H9 (cell line): ENCODE results near the gene DCTPP1. TPM values are rescaled to one million over a fixed set of nuclear protein-coding genes. Genes with fewer than 3 reads are reported as not detected.

Experiments
- DNase-seq: peaks from one replicate; pipeline ENCODE4 v3.0.0-alpha.2; 2017
- H2AFZ ChIP-seq: one replicate; pipeline ENCODE4 v1.6.1; 2013; ENCODE audit warnings: mild to moderate bottlenecking, low read length, control low read depth, moderate library complexity
- H2AK5ac ChIP-seq: 2 replicates; pipeline ENCODE4 v1.6.1; 2013; ENCODE audit warnings: low read length, control low read depth, mixed read lengths; ENCODE audit not compliant: insufficient read length
- H2BK120ac ChIP-seq: one replicate; pipeline ENCODE4 v1.6.1; 2013; ENCODE audit warnings: low read depth, mild to moderate bottlenecking, low read length, control low read depth, inconsistent platforms; ENCODE audit not compliant: poor library complexity, severe bottlenecking
- H2BK12ac ChIP-seq: 2 replicates; pipeline ENCODE4 v1.6.1; 2013; ENCODE audit warnings: low read length, control low read depth, mixed read lengths, low read depth; ENCODE audit not compliant: insufficient read length
- H2BK15ac ChIP-seq: 2 replicates; pipeline ENCODE4 v1.6.1; 2013; ENCODE audit warnings: low read depth, low read length, control low read depth
- H2BK20ac ChIP-seq: one replicate; pipeline ENCODE4 v1.6.1; 2013; ENCODE audit warnings: low read depth, mild to moderate bottlenecking, low read length, control low read depth, inconsistent platforms; ENCODE audit not compliant: poor library complexity, severe bottlenecking
- H2BK5ac ChIP-seq: 2 replicates; pipeline ENCODE4 v1.6.1; 2013; ENCODE audit warnings: low read length, control low read depth, mixed read lengths; ENCODE audit not compliant: insufficient read length
- H3K14ac ChIP-seq: 2 replicates; pipeline ENCODE4 v1.6.1; 2013; ENCODE audit warnings: low read length, control low read depth; ENCODE audit not compliant: insufficient read depth
- H3K18ac ChIP-seq: 2 replicates; pipeline ENCODE4 v1.6.1; 2013; ENCODE audit warnings: low read depth, mild to moderate bottlenecking, mixed read lengths, low read length, control low read depth; ENCODE audit not compliant: insufficient read length
- H3K23ac ChIP-seq: 2 replicates; pipeline ENCODE4 v1.6.1; 2013; ENCODE audit warnings: low read length, control low read depth, mixed read lengths, low read depth; ENCODE audit not compliant: insufficient read length
- H3K23me2 ChIP-seq: 2 replicates; pipeline ENCODE4 v1.6.1; 2013; ENCODE audit warnings: low read depth, mild to moderate bottlenecking, mixed read lengths, low read length, control low read depth; ENCODE audit not compliant: insufficient read length, poor library complexity, severe bottlenecking
- H3K27ac ChIP-seq: 2 replicates; pipeline ENCODE4 v1.5.1; 2013; ENCODE audit warnings: low read length, control low read depth, mixed read lengths, low read depth; ENCODE audit not compliant: insufficient read length
- H3K27me3 ChIP-seq: 2 replicates; pipeline ENCODE4 v1.6.1; 2013; ENCODE audit warnings: low read length, control low read depth, inconsistent platforms; ENCODE audit not compliant: insufficient read depth
- H3K4ac ChIP-seq: 2 replicates; pipeline ENCODE4 v1.6.1; 2013; ENCODE audit warnings: low read depth, mild to moderate bottlenecking, control low read depth, inconsistent platforms, low read length, moderate library complexity
- H3K4me1 ChIP-seq: 2 replicates; pipeline ENCODE4 v1.6.1; 2013; ENCODE audit warnings: low read length, control low read depth, inconsistent platforms; ENCODE audit not compliant: insufficient read depth
- H3K4me2 ChIP-seq: 2 replicates; pipeline ENCODE4 v1.6.1; 2013; ENCODE audit warnings: low read length, control low read depth, mixed read lengths; ENCODE audit not compliant: insufficient read length, insufficient read depth
- H3K56ac ChIP-seq: 2 replicates; pipeline ENCODE4 v1.6.1; 2013; ENCODE audit warnings: low read depth, mild to moderate bottlenecking, mixed read lengths, low read length, control low read depth; ENCODE audit not compliant: insufficient read length
- H3K79me1 ChIP-seq: 2 replicates; pipeline ENCODE4 v1.6.1; 2013; ENCODE audit warnings: low read depth, mild to moderate bottlenecking, moderate library complexity, low read length, control low read depth, inconsistent platforms; ENCODE audit not compliant: insufficient read depth, poor library complexity, severe bottlenecking
- H3K79me2 ChIP-seq: 2 replicates; pipeline ENCODE4 v1.6.1; 2013; ENCODE audit warnings: low read length, control low read depth, inconsistent platforms; ENCODE audit not compliant: insufficient read depth
- H3K9ac ChIP-seq: 2 replicates; pipeline ENCODE4 v1.6.1; 2013; ENCODE audit warnings: low read length, control low read depth, mixed read lengths; ENCODE audit not compliant: insufficient read length; ENCODE audit errors: extremely low read depth
- H3K9me3 ChIP-seq: one replicate; pipeline ENCODE4 v1.6.1; 2013; ENCODE audit warnings: low read depth, low read length, inconsistent platforms; ENCODE audit not compliant: control insufficient read depth
- H3T11ph ChIP-seq: one replicate; pipeline ENCODE4 v1.6.1; 2013; ENCODE audit warnings: mild to moderate bottlenecking, low read length, control low read depth, inconsistent platforms
- H4K20me1 ChIP-seq: one replicate; pipeline ENCODE4 v1.6.1; 2013; ENCODE audit not compliant: control insufficient read depth, insufficient read length, insufficient read depth
- H4K5ac ChIP-seq: 2 replicates; pipeline ENCODE4 v1.6.1; 2013; ENCODE audit warnings: low read depth, mild to moderate bottlenecking, mixed read lengths, low read length, control low read depth; ENCODE audit not compliant: insufficient read length
- H4K8ac ChIP-seq: replicated peaks from 2 replicates; pipeline ENCODE4 v1.6.1; 2013; ENCODE audit warnings: low read length, control low read depth, mixed read lengths, low read depth; ENCODE audit not compliant: insufficient read length
- H4K91ac ChIP-seq: 2 replicates; pipeline ENCODE4 v1.6.1; 2013; ENCODE audit warnings: low read depth, mild to moderate bottlenecking, moderate library complexity, mixed read lengths, low read length, control low read depth; ENCODE audit not compliant: insufficient read length
- H3K27ac Mint-ChIP-seq, 3 experiments: 2 replicates in 2 of 3; 3 replicates in 1 of 3; pipeline ENCODE4 v1.8.0; 2020 to 2021; ENCODE audit warnings: mixed read lengths in 3 of 3, mild to moderate bottlenecking in 1 of 3, moderate library complexity in 1 of 3
- H3K27me3 Mint-ChIP-seq: 2 replicates; pipeline ENCODE4 v1.8.0; 2021; ENCODE audit warnings: low read depth, mild to moderate bottlenecking, moderate library complexity, mixed read lengths
- H3K36me3 Mint-ChIP-seq, 3 experiments: 2 replicates in 2 of 3; 3 replicates in 1 of 3; pipeline ENCODE4 v1.8.0; 2020 to 2021; ENCODE audit warnings: low read depth in 3 of 3, mixed read lengths in 3 of 3; ENCODE audit not compliant: insufficient read depth in 1 of 3
- H3K4me1 Mint-ChIP-seq, 2 experiments: 2 replicates each; pipeline ENCODE4 v1.8.0; 2020; ENCODE audit warnings: mixed read lengths in 2 of 2
- H3K4me3 Mint-ChIP-seq, 2 experiments: 2 replicates in 1 of 2; 3 replicates in 1 of 2; pipeline ENCODE4 v1.8.0; 2020 to 2021; ENCODE audit warnings: mild to moderate bottlenecking in 2 of 2, mixed read lengths in 2 of 2, moderate library complexity in 1 of 2
- H3K9me3 Mint-ChIP-seq, 2 experiments: 2 replicates in 1 of 2; 3 replicates in 1 of 2; pipeline ENCODE4 v1.8.0; 2020; ENCODE audit warnings: mild to moderate bottlenecking in 2 of 2, mixed read lengths in 2 of 2, moderate library complexity in 1 of 2
- CTCF ChIP-seq: fragments of 200-600 bp; sonication (generic); conservative IDR thresholded peaks from 3 replicates; pipeline ENCODE4 v1.8.0; 2021; ENCODE audit warnings: antibody characterized with exemption, mild to moderate bottlenecking
- WGBS: extraction: QIAGEN DNeasy Blood & Tissue Kit; methylation state at CpG from one replicate; pipeline ENCODE4 v1.1.7; 2013; ENCODE audit warnings: missing lambda C conversion rate, low lambda C conversion rate, mixed read lengths; ENCODE audit not compliant: insufficient read length; ENCODE audit errors: extremely low coverage; 5-methylcytosine and 5-hydroxymethylcytosine counted together
- total RNA-seq: library from RNA; stranded (reverse); gene quantifications from 2 replicates; pipeline ENCODE4 v1.2.1, GENCODE V29; 2021

Gene DCTPP1
- total RNA-seq, 1 experiment from 2014 or later, result 78.3 TPM

GRCh38 chr16:30447512-30448226 is 17.8 kb upstream of the DCTPP1 start:
- no CpG with 5 or more reads among the region's 12 CpGs for WGBS
- Histone ChIP-seq H3K9me3 (no peaks in the 10 kb centered on the region), H2BK15ac (no peak overlapping the region)

More at GRCh38 chr16:30447512-30448226, 17.8 kb upstream of the DCTPP1 start:
- no peak overlapping the region for H3K9ac ChIP-seq
- peaks cover 6 to 10% of the 10 kb centered on the region in 2 experiments; a peak in 3 of 5 replicates for H3K9me3 Mint-ChIP-seq
- H2BK20ac ChIP-seq, result no peak overlapping the region
- no peak overlapping the region for H3K27ac Mint-ChIP-seq
- TF ChIP-seq CTCF, result no peak
- H3K14ac ChIP-seq, result no peak overlapping the region
- peaks cover 3% of the 10 kb centered on the region; the same call in 1 of the 2 replicates for H3K4me1 ChIP-seq
- H2AK5ac ChIP-seq, result no peak overlapping the region
- no peak for DNase-seq
- H2AFZ ChIP-seq, result no peak overlapping the region
- no peak overlapping the region for H3T11ph ChIP-seq
- no peaks in the 10 kb centered on the region for H3K27me3 ChIP-seq
- H4K5ac ChIP-seq, result no peak overlapping the region
- no peak overlapping the region for H4K8ac ChIP-seq
- no peaks in the 10 kb centered on the region for H4K20me1 ChIP-seq
- H3K27ac ChIP-seq, result no peak overlapping the region
- no peak overlapping the region for H3K4me2 ChIP-seq
- no peak overlapping the region for H3K56ac ChIP-seq
- no peak overlapping the region for H3K18ac ChIP-seq
- no peak overlapping the region for H2BK5ac ChIP-seq
- peaks cover 15 to 27% (median 23%) of the 10 kb centered on the region in 3 experiments for H3K36me3 Mint-ChIP-seq
- H4K91ac ChIP-seq, result no peak overlapping the region
- H3K23ac ChIP-seq, result no peak overlapping the region
- peaks cover 5% of the 10 kb centered on the region for H3K23me2 ChIP-seq
- no peak overlapping the region for H3K4ac ChIP-seq
- no peaks in the 10 kb centered on the region for H3K79me1 ChIP-seq
- no peak overlapping the region for H2BK12ac ChIP-seq
- H3K79me2 ChIP-seq, result no peaks in the 10 kb centered on the region; the same call in 1 of the 2 replicates
- H3K27me3 Mint-ChIP-seq, result peaks cover 20% of the 10 kb centered on the region
- H2BK120ac ChIP-seq, result no peak overlapping the region
- no peak overlapping the region; a peak in 1 of 5 replicates for H3K4me3 Mint-ChIP-seq
- peaks cover 14 to 18% of the 10 kb centered on the region in 2 experiments for H3K4me1 Mint-ChIP-seq
